HepG2 (cell line): ENCODE results near the gene RPL19. TPM values are rescaled to one million over a fixed set of nuclear protein-coding genes. Genes with fewer than 3 reads are reported as not detected.

ENCODE experiments used
- DNMT3B ChIP-seq: conservative IDR thresholded peaks from 2 replicates; pipeline ENCODE4 v1.6.1; 2016; ENCODE audit warnings: missing biosample characterization, control low read depth
- ELF1 ChIP-seq: sonication (generic); formaldehyde crosslinking; IDR thresholded peaks from 2 replicates; pipeline ENCODE4 v1.4.0; 2020; ENCODE audit warnings: missing genetic modification reagents
- ETV6 ChIP-seq: sonication (generic); formaldehyde crosslinking; conservative IDR thresholded peaks from 2 replicates; pipeline ENCODE4 v1.4.0; 2020; ENCODE audit warnings: missing genetic modification reagents
- IKZF1 ChIP-seq: fragments of 450-650 bp; IDR thresholded peaks from 2 replicates; pipeline ENCODE4 v1.7.1; 2016
- TBX3 ChIP-seq: fragments of 450-650 bp; IDR thresholded peaks from 2 replicates; pipeline ENCODE4 v1.6.1; 2017; ENCODE audit warnings: antibody characterized with exemption, mild to moderate bottlenecking, inconsistent platforms, borderline replicate concordance
- ZEB1 ChIP-seq: IDR thresholded peaks from 2 replicates; pipeline ENCODE4 v1.6.1; 2012; ENCODE audit warnings: mild to moderate bottlenecking, low read depth, inconsistent platforms; ENCODE audit not compliant: insufficient replicate concordance
- ZKSCAN1 ChIP-seq: fragments of 150-350 bp; IDR thresholded peaks from 2 replicates; pipeline ENCODE4 v1.6.1; 2014; ENCODE audit warnings: low read length
- ZNF773 ChIP-seq: sonication (generic); formaldehyde crosslinking; IDR thresholded peaks from 2 replicates; pipeline ENCODE4 v1.4.0; 2020; ENCODE audit warnings: missing genetic modification reagents, borderline replicate concordance
- ZNF878 ChIP-seq: sonication (generic); formaldehyde crosslinking; IDR thresholded peaks from 2 replicates; pipeline ENCODE4 v1.8.1; 2023; ENCODE audit warnings: mild to moderate bottlenecking, missing genetic modification reagents, moderate library complexity
- polyA plus RNA-seq, 8 experiments: library from polyadenylated mRNA; depleted of rRNA in 3 of 8; stranded (reverse) in 7 of 8; unstranded in 1 of 8; fragments of >200 nt; fragmentation: Illumina TruSeq in 4 of 8; extraction: Trizol in 4 of 8; gene quantifications; 2 replicates each; pipeline versions ENCODE4 v1.2.1 to v1.2.3, GENCODE V29; 2011 to 2016; ENCODE audit warnings: low read depth in 4 of 8, missing spikeins in 1 of 8, mixed read lengths in 1 of 8; ENCODE audit not compliant: insufficient read depth in 1 of 8
- total RNA-seq, 5 experiments: library from RNA; depleted of rRNA; stranded (reverse); fragments of >200 nt; fragmentation: Illumina TruSeq; extraction: Trizol; gene quantifications; 2 replicates each; pipeline ENCODE4 v1.2.3, GENCODE V29; 2016; ENCODE audit warnings: low read depth in 1 of 5
- TF ChIP-seq, protein P1 (sequence below): sonication (generic); formaldehyde crosslinking; IDR thresholded peaks from 2 replicates; pipeline ENCODE4 v1.4.0; 2020; ENCODE audit warnings: missing genetic modification reagents, borderline replicate concordance
- TF ChIP-seq, protein P2 (sequence below): sonication (generic); formaldehyde crosslinking; IDR thresholded peaks from 2 replicates; pipeline ENCODE4 v1.8.1; 2023; ENCODE audit warnings: mild to moderate bottlenecking, missing genetic modification reagents
- TF ChIP-seq, protein P3 (sequence below): sonication (generic); formaldehyde crosslinking; IDR thresholded peaks from 2 replicates; pipeline ENCODE4 v1.9.0; 2021; ENCODE audit warnings: mild to moderate bottlenecking, missing genetic modification reagents
- TF ChIP-seq, protein P4 (sequence below): IDR thresholded peaks from 2 replicates; pipeline ENCODE4 v1.6.1; 2018; ENCODE audit warnings: missing genetic modification reagents, mild to moderate bottlenecking, missing compliant biosample characterization
- TF ChIP-seq, protein P5 (sequence below): sonication (generic); formaldehyde crosslinking; IDR thresholded peaks from 2 replicates; pipeline ENCODE4 v1.5.1; 2020; ENCODE audit warnings: mild to moderate bottlenecking, missing genetic modification reagents

Gene RPL19
- total and polyA plus RNA-seq, 2 of the 13 experiments (the other 11 are each of a cell fraction or from before 2014, with no cell fraction given), result 2,522 to 2,768 TPM

GRCh38 chr17:39153599-39154051 lies 46.5 kb upstream of the RPL19 start (continued):
- TF ChIP-seq, protein P1, sequence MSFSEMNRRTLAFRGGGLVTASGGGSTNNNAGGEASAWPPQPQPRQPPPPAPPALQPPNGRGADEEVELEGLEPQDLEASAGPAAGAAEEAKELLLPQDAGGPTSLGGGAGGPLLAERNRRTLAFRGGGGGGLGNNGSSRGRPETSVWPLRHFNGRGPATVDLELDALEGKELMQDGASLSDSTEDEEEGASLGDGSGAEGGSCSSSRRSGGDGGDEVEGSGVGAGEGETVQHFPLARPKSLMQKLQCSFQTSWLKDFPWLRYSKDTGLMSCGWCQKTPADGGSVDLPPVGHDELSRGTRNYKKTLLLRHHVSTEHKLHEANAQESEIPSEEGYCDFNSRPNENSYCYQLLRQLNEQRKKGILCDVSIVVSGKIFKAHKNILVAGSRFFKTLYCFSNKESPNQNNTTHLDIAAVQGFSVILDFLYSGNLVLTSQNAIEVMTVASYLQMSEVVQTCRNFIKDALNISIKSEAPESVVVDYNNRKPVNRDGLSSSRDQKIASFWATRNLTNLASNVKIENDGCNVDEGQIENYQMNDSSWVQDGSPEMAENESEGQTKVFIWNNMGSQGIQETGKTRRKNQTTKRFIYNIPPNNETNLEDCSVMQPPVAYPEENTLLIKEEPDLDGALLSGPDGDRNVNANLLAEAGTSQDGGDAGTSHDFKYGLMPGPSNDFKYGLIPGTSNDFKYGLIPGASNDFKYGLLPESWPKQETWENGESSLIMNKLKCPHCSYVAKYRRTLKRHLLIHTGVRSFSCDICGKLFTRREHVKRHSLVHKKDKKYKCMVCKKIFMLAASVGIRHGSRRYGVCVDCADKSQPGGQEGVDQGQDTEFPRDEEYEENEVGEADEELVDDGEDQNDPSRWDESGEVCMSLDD (CRISPR knock-in tag), result peak; percentile 77; the same call in 1 of the 2 replicates
- peak; percentile 41; the same call in 1 of the 2 replicates for TF ChIP-seq ETV6
- TF ChIP-seq ZEB1, result peak; percentile 65
- no peak for TF ChIP-seq TBX3
- TF ChIP-seq DNMT3B (CRISPR knock-in tag), result no peak
- TF ChIP-seq IKZF1, result no peak
- TF ChIP-seq, protein P2, sequence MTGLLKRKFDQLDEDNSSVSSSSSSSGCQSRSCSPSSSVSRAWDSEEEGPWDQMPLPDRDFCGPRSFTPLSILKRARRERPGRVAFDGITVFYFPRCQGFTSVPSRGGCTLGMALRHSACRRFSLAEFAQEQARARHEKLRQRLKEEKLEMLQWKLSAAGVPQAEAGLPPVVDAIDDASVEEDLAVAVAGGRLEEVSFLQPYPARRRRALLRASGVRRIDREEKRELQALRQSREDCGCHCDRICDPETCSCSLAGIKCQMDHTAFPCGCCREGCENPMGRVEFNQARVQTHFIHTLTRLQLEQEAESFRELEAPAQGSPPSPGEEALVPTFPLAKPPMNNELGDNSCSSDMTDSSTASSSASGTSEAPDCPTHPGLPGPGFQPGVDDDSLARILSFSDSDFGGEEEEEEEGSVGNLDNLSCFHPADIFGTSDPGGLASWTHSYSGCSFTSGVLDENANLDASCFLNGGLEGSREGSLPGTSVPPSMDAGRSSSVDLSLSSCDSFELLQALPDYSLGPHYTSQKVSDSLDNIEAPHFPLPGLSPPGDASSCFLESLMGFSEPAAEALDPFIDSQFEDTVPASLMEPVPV, result no peak
- TF ChIP-seq ZNF878 (CRISPR knock-in tag), result no peak; the same call in 1 of the 2 replicates
- TF ChIP-seq ELF1, result peak; percentile 33; the same call in 1 of the 2 replicates
- TF ChIP-seq, protein P3, sequence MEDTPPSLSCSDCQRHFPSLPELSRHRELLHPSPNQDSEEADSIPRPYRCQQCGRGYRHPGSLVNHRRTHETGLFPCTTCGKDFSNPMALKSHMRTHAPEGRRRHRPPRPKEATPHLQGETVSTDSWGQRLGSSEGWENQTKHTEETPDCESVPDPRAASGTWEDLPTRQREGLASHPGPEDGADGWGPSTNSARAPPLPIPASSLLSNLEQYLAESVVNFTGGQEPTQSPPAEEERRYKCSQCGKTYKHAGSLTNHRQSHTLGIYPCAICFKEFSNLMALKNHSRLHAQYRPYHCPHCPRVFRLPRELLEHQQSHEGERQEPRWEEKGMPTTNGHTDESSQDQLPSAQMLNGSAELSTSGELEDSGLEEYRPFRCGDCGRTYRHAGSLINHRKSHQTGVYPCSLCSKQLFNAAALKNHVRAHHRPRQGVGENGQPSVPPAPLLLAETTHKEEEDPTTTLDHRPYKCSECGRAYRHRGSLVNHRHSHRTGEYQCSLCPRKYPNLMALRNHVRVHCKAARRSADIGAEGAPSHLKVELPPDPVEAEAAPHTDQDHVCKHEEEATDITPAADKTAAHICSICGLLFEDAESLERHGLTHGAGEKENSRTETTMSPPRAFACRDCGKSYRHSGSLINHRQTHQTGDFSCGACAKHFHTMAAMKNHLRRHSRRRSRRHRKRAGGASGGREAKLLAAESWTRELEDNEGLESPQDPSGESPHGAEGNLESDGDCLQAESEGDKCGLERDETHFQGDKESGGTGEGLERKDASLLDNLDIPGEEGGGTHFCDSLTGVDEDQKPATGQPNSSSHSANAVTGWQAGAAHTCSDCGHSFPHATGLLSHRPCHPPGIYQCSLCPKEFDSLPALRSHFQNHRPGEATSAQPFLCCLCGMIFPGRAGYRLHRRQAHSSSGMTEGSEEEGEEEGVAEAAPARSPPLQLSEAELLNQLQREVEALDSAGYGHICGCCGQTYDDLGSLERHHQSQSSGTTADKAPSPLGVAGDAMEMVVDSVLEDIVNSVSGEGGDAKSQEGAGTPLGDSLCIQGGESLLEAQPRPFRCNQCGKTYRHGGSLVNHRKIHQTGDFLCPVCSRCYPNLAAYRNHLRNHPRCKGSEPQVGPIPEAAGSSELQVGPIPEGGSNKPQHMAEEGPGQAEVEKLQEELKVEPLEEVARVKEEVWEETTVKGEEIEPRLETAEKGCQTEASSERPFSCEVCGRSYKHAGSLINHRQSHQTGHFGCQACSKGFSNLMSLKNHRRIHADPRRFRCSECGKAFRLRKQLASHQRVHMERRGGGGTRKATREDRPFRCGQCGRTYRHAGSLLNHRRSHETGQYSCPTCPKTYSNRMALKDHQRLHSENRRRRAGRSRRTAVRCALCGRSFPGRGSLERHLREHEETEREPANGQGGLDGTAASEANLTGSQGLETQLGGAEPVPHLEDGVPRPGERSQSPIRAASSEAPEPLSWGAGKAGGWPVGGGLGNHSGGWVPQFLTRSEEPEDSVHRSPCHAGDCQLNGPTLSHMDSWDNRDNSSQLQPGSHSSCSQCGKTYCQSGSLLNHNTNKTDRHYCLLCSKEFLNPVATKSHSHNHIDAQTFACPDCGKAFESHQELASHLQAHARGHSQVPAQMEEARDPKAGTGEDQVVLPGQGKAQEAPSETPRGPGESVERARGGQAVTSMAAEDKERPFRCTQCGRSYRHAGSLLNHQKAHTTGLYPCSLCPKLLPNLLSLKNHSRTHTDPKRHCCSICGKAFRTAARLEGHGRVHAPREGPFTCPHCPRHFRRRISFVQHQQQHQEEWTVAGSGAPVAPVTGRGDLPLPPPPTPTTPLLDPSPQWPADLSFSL (CRISPR knock-in tag), result 0 out of 2 replicates have a peak, but pooled peaks have one; percentile 3
- TF ChIP-seq ZKSCAN1, result no peak; the same call in none of the 2 replicates
- TF ChIP-seq, protein P4, sequence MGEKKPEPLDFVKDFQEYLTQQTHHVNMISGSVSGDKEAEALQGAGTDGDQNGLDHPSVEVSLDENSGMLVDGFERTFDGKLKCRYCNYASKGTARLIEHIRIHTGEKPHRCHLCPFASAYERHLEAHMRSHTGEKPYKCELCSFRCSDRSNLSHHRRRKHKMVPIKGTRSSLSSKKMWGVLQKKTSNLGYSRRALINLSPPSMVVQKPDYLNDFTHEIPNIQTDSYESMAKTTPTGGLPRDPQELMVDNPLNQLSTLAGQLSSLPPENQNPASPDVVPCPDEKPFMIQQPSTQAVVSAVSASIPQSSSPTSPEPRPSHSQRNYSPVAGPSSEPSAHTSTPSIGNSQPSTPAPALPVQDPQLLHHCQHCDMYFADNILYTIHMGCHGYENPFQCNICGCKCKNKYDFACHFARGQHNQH, result peak; percentile 28
- TF ChIP-seq, protein P5, sequence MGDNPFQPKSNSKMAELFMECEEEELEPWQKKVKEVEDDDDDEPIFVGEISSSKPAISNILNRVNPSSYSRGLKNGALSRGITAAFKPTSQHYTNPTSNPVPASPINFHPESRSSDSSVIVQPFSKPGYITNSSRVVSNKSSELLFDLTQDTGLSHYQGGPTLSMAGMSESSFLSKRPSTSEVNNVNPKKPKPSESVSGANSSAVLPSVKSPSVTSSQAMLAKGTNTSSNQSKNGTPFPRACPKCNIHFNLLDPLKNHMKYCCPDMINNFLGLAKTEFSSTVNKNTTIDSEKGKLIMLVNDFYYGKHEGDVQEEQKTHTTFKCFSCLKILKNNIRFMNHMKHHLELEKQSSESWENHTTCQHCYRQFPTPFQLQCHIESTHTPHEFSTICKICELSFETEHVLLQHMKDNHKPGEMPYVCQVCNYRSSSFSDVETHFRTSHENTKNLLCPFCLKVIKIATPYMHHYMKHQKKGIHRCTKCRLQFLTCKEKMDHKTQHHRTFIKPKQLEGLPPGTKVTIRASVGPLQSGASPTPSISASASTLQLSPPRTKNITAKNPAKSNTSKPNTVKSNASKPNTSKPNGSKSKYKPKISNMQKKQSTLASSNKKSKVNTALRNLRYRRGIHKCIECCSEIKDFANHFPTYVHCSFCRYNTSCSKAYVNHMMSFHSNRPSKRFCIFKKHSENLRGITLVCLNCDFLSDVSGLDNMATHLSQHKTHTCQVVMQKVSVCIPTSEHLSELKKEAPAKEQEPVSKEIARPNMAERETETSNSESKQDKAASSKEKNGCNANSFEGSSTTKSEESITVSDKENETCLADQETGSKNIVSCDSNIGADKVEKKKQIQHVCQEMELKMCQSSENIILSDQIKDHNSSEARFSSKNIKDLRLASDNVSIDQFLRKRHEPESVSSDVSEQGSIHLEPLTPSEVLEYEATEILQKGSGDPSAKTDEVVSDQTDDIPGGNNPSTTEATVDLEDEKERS (CRISPR knock-in tag), result no peak
- TF ChIP-seq ZNF773, result no peak
